Mucosa of rectum (tissue), 2 donors: ENCODE measurements around the gene TIMELESS.
"Not testable (repeated sequence)": the region's sequence is repeated elsewhere in the genome, so short reads cannot be mapped to it uniquely, and the experiment has no call there.

Source experiments
- H3K27ac ChIP-seq, 2 donors: one replicate each; pipeline ENCODE4 v1.7.0; 2013; ENCODE audit warnings: inconsistent platforms in 2 of 2, low read depth in 2 of 2, low read length in 2 of 2
- H3K27me3 ChIP-seq, 2 donors: one replicate each; pipeline ENCODE4 v1.7.0; 2013; ENCODE audit warnings: low read length in 2 of 2; ENCODE audit not compliant: control insufficient read depth in 2 of 2, insufficient read depth in 2 of 2
- H3K36me3 ChIP-seq, 2 donors: one replicate each; pipeline ENCODE4 v1.7.0; 2013; ENCODE audit warnings: low read length in 2 of 2; ENCODE audit not compliant: control insufficient read depth in 2 of 2, insufficient read depth in 2 of 2
- H3K4me1 ChIP-seq, 2 donors: one replicate each; pipeline ENCODE4 v1.7.0; 2013; ENCODE audit warnings: low read length in 2 of 2, mild to moderate bottlenecking in 1 of 2; ENCODE audit not compliant: control insufficient read depth in 2 of 2, insufficient read depth in 2 of 2
- H3K4me3 ChIP-seq, 2 donors: one replicate each; pipeline ENCODE4 v1.7.0; 2013; ENCODE audit warnings: low read length in 2 of 2
- H3K9ac ChIP-seq, 2 donors: one replicate each; pipeline ENCODE4 v1.7.0; 2013; ENCODE audit warnings: low read length in 2 of 2, low read depth in 1 of 2, mild to moderate bottlenecking in 1 of 2
- H3K9me3 ChIP-seq, 2 donors: one replicate each; pipeline ENCODE4 v1.7.0; 2013; ENCODE audit warnings: low read length in 2 of 2; ENCODE audit not compliant: control insufficient read depth in 2 of 2
- donor health status: healthy.
- donor health status: Normal muscosa, but diverticular disease.

Gene TIMELESS, protein sequence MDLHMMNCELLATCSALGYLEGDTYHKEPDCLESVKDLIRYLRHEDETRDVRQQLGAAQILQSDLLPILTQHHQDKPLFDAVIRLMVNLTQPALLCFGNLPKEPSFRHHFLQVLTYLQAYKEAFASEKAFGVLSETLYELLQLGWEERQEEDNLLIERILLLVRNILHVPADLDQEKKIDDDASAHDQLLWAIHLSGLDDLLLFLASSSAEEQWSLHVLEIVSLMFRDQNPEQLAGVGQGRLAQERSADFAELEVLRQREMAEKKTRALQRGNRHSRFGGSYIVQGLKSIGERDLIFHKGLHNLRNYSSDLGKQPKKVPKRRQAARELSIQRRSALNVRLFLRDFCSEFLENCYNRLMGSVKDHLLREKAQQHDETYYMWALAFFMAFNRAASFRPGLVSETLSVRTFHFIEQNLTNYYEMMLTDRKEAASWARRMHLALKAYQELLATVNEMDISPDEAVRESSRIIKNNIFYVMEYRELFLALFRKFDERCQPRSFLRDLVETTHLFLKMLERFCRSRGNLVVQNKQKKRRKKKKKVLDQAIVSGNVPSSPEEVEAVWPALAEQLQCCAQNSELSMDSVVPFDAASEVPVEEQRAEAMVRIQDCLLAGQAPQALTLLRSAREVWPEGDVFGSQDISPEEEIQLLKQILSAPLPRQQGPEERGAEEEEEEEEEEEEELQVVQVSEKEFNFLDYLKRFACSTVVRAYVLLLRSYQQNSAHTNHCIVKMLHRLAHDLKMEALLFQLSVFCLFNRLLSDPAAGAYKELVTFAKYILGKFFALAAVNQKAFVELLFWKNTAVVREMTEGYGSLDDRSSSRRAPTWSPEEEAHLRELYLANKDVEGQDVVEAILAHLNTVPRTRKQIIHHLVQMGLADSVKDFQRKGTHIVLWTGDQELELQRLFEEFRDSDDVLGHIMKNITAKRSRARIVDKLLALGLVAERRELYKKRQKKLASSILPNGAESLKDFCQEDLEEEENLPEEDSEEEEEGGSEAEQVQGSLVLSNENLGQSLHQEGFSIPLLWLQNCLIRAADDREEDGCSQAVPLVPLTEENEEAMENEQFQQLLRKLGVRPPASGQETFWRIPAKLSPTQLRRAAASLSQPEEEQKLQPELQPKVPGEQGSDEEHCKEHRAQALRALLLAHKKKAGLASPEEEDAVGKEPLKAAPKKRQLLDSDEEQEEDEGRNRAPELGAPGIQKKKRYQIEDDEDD

GRCh38 chr12:56448860-56449621 is at the start of gene TIMELESS:
TIMELESS (minus strand) TSS chr12:56449426; CDS start chr12:56434170, 15,256 bp downstream.
- peak within 1 kb of the TSS; percentile 82 to 92 for H3K4me3 ChIP-seq
- H3K9me3 ChIP-seq = no peaks in the 10 kb centered on the region
- peak within 1 kb of the TSS; percentile 84 to 85 for H3K27ac ChIP-seq
- H3K4me1 ChIP-seq = peaks cover 5 to 8% of the 10 kb centered on the region in 2 donors
- H3K36me3 ChIP-seq = no peaks in the 10 kb centered on the region
- no peaks in the 10 kb centered on the region for H3K27me3 ChIP-seq
- H3K9ac ChIP-seq = peak within 1 kb of the TSS; percentile 76 to 85

GRCh38 chr12:56498126-56498902 is 49.1 kb upstream of the TIMELESS start:
- not testable (repeated sequence) for H3K4me1 ChIP-seq, H3K27me3 ChIP-seq, H3K9me3 ChIP-seq, H3K9ac ChIP-seq, H3K36me3 ChIP-seq, H3K4me3 ChIP-seq, H3K27ac ChIP-seq

- not testable (repeated sequence) for H3K4me1 ChIP-seq, H3K36me3 ChIP-seq, H3K27ac ChIP-seq, H3K4me3 ChIP-seq, H3K9me3 ChIP-seq, H3K9ac ChIP-seq, H3K27me3 ChIP-seq
These were observed 47.5 kb upstream of the TIMELESS start for GRCh38 chr12:56496704-56497103.

GRCh38 chr12:56494481-56494880 is 45.3 kb upstream of the TIMELESS start:
- not testable (repeated sequence) for H3K9me3 ChIP-seq, H3K36me3 ChIP-seq, H3K27ac ChIP-seq, H3K27me3 ChIP-seq, H3K4me1 ChIP-seq, H3K4me3 ChIP-seq, H3K9ac ChIP-seq

GRCh38 chr12:56494106-56494415 is 44.8 kb upstream of the TIMELESS start:
- H3K27ac ChIP-seq, H3K9me3 ChIP-seq, H3K4me3 ChIP-seq, H3K4me1 ChIP-seq, H3K27me3 ChIP-seq, H3K9ac ChIP-seq, H3K36me3 ChIP-seq: not testable (repeated sequence)

DNA sequence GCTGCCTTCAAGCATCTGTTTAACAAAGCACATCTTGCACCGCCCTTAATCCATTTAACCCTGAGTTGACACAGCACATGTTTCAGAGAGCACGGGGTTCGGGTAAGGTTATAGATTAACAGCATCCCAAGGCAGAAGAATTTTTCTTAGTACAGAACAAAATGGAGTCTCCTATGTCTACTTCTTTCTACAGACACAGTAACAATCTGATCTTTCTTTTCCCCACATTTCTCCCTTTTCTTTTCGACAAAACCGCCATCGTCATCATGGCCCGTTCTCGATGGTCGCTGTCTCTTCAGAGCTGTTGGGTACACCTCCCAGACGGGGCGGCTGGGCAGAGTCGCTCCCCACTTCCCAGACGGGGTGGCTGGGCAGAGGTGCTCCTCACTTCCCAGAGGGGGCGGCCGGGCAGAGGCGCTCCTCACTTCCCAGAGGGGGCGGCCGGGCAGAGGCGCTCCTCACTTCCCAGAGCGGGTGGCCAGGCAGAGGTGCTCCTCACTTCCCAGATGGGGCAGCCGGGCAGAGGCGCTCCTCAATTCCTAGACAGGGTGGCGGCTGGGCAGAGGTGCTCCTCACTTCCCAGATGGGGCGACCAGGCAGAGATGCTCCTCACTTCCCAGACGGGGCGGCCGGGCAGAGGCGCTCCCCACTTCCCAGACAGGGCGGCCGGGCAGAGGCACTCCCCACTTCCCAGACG is 44.3 kb upstream of the TIMELESS start:
- H3K27me3 ChIP-seq, H3K27ac ChIP-seq, H3K9me3 ChIP-seq, H3K9ac ChIP-seq, H3K4me1 ChIP-seq, H3K4me3 ChIP-seq, H3K36me3 ChIP-seq: not testable (repeated sequence)

GRCh38 chr12:56490360-56490759 is 41.1 kb upstream of the TIMELESS start:
- no peak overlapping the region for H3K27ac ChIP-seq
- H3K36me3 ChIP-seq = no peaks in the 10 kb centered on the region
- H3K4me1 ChIP-seq = peaks cover 7 to 14% of the 10 kb centered on the region in 2 donors
- no peak overlapping the region for H3K4me3 ChIP-seq
- no peak overlapping the region for H3K9ac ChIP-seq
- peaks cover 0 to 2% of the 10 kb centered on the region in 2 donors for H3K27me3 ChIP-seq
- no peaks in the 10 kb centered on the region for H3K9me3 ChIP-seq

GRCh38 chr12:56488041-56488955 is 39.1 kb upstream of the TIMELESS start, which contains the start of gene GLS2:
GLS2 (minus strand) TSS chr12:56488161; CDS start chr12:56488118, 43 bp downstream.
- Histone ChIP-seq H3K4me1 (peaks cover 7 to 14% of the 10 kb centered on the region in 2 donors), H3K9me3 (no peaks in the 10 kb centered on the region), H3K9ac (peak within 1 kb of the TSS; percentile 32 to 42), H3K4me3 (peak within 1 kb of the TSS; percentile 69 to 72), H3K27me3 (peaks cover 0 to 2% of the 10 kb centered on the region in 2 donors), H3K27ac (no peak within 1 kb of the TSS), H3K36me3 (no peaks in the 10 kb centered on the region)
